GM23248 (cell line): Measurements from ENCODE around the gene SH3RF3. TPM values are rescaled to one million over a fixed set of nuclear protein-coding genes. Genes with fewer than 3 reads are reported as not detected.

Experiments used
- DNase-seq: peaks from one replicate; pipeline ENCODE4 v3.0.0-alpha.2; 2015
- H2AFZ ChIP-seq: fragments of 200-600 bp; sonication (generic); 2 replicates; pipeline ENCODE4 v1.6.1; 2016; ENCODE audit warnings: antibody characterized with exemption
- H3F3A ChIP-seq: fragments of 200-600 bp; sonication (generic); 2 replicates; pipeline ENCODE4 v1.6.1; 2016; ENCODE audit warnings: mild to moderate bottlenecking, antibody characterized with exemption, mixed run types; ENCODE audit not compliant: insufficient read depth
- H3K27ac ChIP-seq: fragments of 200-600 bp; sonication (generic); 2 replicates; pipeline ENCODE4 v1.5.1; 2016; ENCODE audit warnings: mild to moderate bottlenecking
- H3K27me3 ChIP-seq: fragments of 200-600 bp; sonication (generic); replicated peaks from 2 replicates; pipeline ENCODE4 v1.6.1; 2016; ENCODE audit warnings: mild to moderate bottlenecking; ENCODE audit not compliant: insufficient read depth
- H3K36me3 ChIP-seq: fragments of 200-600 bp; sonication (generic); 2 replicates; pipeline ENCODE4 v1.6.1; 2016; ENCODE audit warnings: low read depth, mild to moderate bottlenecking
- H3K4me1 ChIP-seq: fragments of 200-600 bp; sonication (generic); 2 replicates; pipeline ENCODE4 v1.6.1; 2016; ENCODE audit warnings: mild to moderate bottlenecking; ENCODE audit not compliant: insufficient read depth
- H3K4me2 ChIP-seq: fragments of 200-600 bp; sonication (generic); one replicate; pipeline ENCODE4 v1.6.1; 2016; ENCODE audit warnings: mild to moderate bottlenecking; ENCODE audit not compliant: unreplicated experiment
- H3K4me3 ChIP-seq: fragments of 200-600 bp; sonication (generic); 2 replicates; pipeline ENCODE4 v1.5.1; 2016; ENCODE audit warnings: mild to moderate bottlenecking
- H3K79me2 ChIP-seq: fragments of 200-600 bp; sonication (generic); 2 replicates; pipeline ENCODE4 v1.6.1; 2016; ENCODE audit warnings: mild to moderate bottlenecking; ENCODE audit not compliant: insufficient read depth
- H3K9ac ChIP-seq: fragments of 200-600 bp; sonication (generic); 2 replicates; pipeline ENCODE4 v1.6.1; 2016; ENCODE audit warnings: mild to moderate bottlenecking
- H3K9me2 ChIP-seq: fragments of 200-600 bp; sonication (generic); 2 replicates; pipeline ENCODE4 v1.6.1; 2016; ENCODE audit warnings: mixed run types, mild to moderate bottlenecking, moderate library complexity; ENCODE audit not compliant: insufficient read depth
- H3K9me3 ChIP-seq: fragments of 200-600 bp; sonication (generic); one replicate; pipeline ENCODE4 v1.6.1; 2017; ENCODE audit warnings: low read depth
- H4K20me1 ChIP-seq: fragments of 200-600 bp; sonication (generic); 2 replicates; pipeline ENCODE4 v1.6.0; 2016; ENCODE audit not compliant: insufficient read depth
- EZH2 ChIP-seq: fragments of 200-600 bp; sonication (generic); IDR thresholded peaks from 2 replicates; pipeline ENCODE4 v1.6.1; 2018; ENCODE audit warnings: antibody characterized with exemption, mild to moderate bottlenecking; ENCODE audit not compliant: insufficient read depth, poor library complexity, severe bottlenecking
- EZH2phosphoT487 ChIP-seq: fragments of 200-600 bp; sonication (generic); IDR thresholded peaks from 2 replicates; pipeline ENCODE4 v1.6.1; 2018; ENCODE audit warnings: antibody characterized with exemption, moderate library complexity, mild to moderate bottlenecking, low read depth; ENCODE audit not compliant: insufficient read depth
- WGBS, 2 experiments: methylation state at CpG; one replicate each; pipeline ENCODE4 v1.1.6; 2015 to 2017; ENCODE audit warnings: low lambda C conversion rate in 2 of 2, low coverage in 1 of 2; ENCODE audit errors: missing lambda C conversion rate in 2 of 2; 5-methylcytosine and 5-hydroxymethylcytosine counted together
- in situ Hi-C: fragments of 300-500 bp; cut with MboI; formaldehyde crosslinking; loops from 2 replicates; pipeline ENCODE4 v1.15.0; 2020
- polyA plus RNA-seq: library from polyadenylated mRNA; unstranded; fragments of >200 nt; fragmentation: Nextera tagmentation; extraction: Ambion mirVana; gene quantifications from 2 replicates; pipeline ENCODE4 v1.2.1, GENCODE V29; 2016
- total RNA-seq: library from RNA; depleted of rRNA; stranded (reverse); fragments of >200 nt; shearing (Covaris generic); gene quantifications from 2 replicates; pipeline ENCODE4 v1.2.3, GENCODE V29; 2014

The SH3RF3 gene
- total and polyA plus RNA-seq, 2 experiments from 2014 or later = 1.5 to 5.2 TPM

DNA sequence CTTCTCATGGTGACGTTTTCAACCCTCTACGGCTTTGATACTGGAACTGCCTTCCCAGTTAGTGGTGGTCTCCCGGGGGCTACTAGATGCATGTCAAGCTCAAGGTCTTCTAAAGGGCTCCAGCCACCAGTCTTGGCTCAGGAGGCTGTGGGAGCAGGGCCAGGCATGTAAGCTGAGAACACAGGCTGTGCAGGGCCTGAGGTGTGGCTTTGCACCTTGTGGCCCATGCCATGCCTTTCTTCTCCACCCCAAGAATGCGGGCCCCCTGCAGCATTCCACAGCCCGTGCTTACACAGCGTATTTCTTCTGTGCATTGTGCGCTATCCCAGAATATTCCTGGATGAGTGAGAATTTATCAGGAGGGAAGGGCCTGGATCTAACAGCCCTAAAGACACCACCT lies 339.9 kb downstream of the SH3RF3 start:
- H3F3A ChIP-seq = peaks cover 5% of the 10 kb centered on the region; the same call in 1 of the 2 replicates
- H3K4me3 ChIP-seq = no peak overlapping the region
- H3K27me3 ChIP-seq = no peaks in the 10 kb centered on the region
- in situ Hi-C loops = no loop called here
- no peak overlapping the region for H3K27ac ChIP-seq
- H3K36me3 ChIP-seq = no peaks in the 10 kb centered on the region
- no peaks in the 10 kb centered on the region for H3K9me2 ChIP-seq
- no peak overlapping the region for H2AFZ ChIP-seq
- no peaks in the 10 kb centered on the region for H4K20me1 ChIP-seq
- no peak for DNase-seq
- WGBS, 2 experiments = 88 to 91% methylated on average over 7 of the region's 7 CpGs
- no peaks in the 10 kb centered on the region for H3K79me2 ChIP-seq
- no peak for TF ChIP-seq EZH2phosphoT487
- TF ChIP-seq EZH2 = no peak
- H3K4me2 ChIP-seq = no peak overlapping the region
- peaks cover 22% of the 10 kb centered on the region for H3K4me1 ChIP-seq
- H3K9ac ChIP-seq = no peak overlapping the region
- H3K9me3 ChIP-seq = no peaks in the 10 kb centered on the region

DNA sequence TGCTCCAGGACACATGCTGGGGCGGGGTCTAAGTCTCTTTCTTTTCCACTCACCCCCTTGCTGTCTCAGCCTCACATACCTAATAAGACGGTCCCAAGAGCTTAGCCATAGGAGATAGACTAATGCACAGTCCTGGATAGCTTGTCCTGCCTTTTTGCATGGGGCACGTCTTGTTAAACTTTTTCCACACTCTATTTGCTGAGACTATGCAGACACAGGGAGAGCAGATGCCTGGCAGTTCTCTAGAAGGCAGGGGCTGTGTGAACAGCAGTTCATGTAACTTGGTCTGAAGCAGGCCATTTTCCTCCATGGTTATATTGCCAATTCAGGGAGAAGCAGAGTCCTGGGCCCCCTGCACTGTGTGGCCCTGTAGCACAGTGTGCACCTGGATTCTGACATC lies 342.7 kb downstream of the SH3RF3 start:
- in situ Hi-C loops = no loop called here
- Histone ChIP-seq H3K4me2 (no peak overlapping the region), H3K79me2 (no peaks in the 10 kb centered on the region), H3F3A (peaks cover 15% of the 10 kb centered on the region), H3K4me3 (no peak overlapping the region), H3K27ac (no peak overlapping the region), H3K27me3 (no peaks in the 10 kb centered on the region), H3K9ac (no peak overlapping the region), H3K36me3 (no peaks in the 10 kb centered on the region), H3K9me3 (no peaks in the 10 kb centered on the region), H4K20me1 (no peaks in the 10 kb centered on the region), H3K9me2 (no peaks in the 10 kb centered on the region), H3K4me1 (peaks cover 31% of the 10 kb centered on the region), H2AFZ (no peak overlapping the region)
- TF ChIP-seq EZH2phosphoT487 = no peak
- no peak for TF ChIP-seq EZH2
- DNase-seq = no peak
- WGBS, 2 experiments = 95 to 97% methylated on average over 3 of the region's 3 CpGs

DNA sequence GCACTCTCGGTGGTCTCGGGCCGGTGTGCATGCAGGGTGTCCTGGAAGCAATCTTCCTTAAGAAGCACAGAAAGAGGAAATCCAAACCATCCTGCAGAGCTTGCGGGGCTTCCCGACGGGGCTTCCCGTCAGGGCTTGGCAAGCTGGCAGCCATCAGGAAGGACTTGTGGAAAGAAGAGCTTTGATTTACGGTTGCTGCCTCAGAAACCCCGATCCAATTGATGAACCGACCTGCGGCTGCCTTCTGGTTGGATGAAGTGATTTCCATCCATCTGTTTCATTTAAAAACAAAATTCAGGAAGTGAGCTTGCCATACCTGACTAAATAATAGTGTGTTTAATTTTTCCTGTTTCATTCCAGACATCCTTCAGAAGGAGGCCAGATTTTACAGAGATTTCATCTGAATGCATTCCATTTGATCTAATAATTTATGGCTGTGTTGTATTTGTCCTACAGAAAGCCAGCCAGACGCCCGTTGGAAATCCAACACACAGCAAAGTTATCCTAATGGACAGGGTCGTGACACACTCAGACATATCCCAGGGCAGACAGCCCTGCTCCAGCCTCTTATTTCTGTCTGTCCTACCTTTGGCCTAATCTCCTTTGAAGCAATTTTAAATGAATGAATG lies 343.4 kb downstream of the SH3RF3 start:
- Histone ChIP-seq H3K4me2 (no peak overlapping the region), H3K4me1 (peaks cover 23% of the 10 kb centered on the region)
- WGBS, 2 experiments = 89 to 92% methylated on average over 14 of the region's 14 CpGs

DNA sequence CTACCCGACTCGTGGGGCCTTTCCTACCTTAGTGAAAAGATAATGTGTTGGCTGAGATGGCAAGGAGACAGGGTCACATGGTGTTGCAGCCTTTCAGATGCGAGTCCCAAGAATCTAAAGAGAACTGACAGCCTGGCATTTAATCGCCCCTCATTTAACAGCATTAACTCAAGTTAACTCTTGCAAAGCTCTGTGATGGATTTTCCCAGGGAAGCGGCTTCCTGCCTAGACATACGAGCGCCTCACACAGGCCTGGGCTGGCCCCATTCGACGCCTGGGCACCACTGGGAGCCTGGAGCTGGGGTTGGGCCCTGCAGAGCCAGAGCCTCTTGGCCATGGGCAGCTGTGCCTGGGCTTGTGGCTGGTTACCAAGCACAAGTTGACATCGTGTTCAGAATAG lies 344.0 kb downstream of the SH3RF3 start:
- DNase-seq = no peak
- 86 to 89% methylated on average over 10 of the region's 10 CpGs for WGBS, 2 experiments
- H3K27ac ChIP-seq = no peak overlapping the region

More for the DNA sequence above, 343.4 kb downstream of the SH3RF3 start:
- no peaks in the 10 kb centered on the region for H3K9me2 ChIP-seq
- DNase-seq = no peak
- no peak for TF ChIP-seq EZH2phosphoT487
- no peak for TF ChIP-seq EZH2
- no peaks in the 10 kb centered on the region for H3K79me2 ChIP-seq
- H3K9ac ChIP-seq = no peak overlapping the region
- in situ Hi-C loops = no loop called here
- peaks cover 12% of the 10 kb centered on the region for H3F3A ChIP-seq
- H3K36me3 ChIP-seq = no peaks in the 10 kb centered on the region
- H3K9me3 ChIP-seq = no peaks in the 10 kb centered on the region
- no peaks in the 10 kb centered on the region for H3K27me3 ChIP-seq
- H3K4me3 ChIP-seq = no peak overlapping the region
- H2AFZ ChIP-seq = no peak overlapping the region
- H4K20me1 ChIP-seq = no peaks in the 10 kb centered on the region
- H3K27ac ChIP-seq = no peak overlapping the region

More for the DNA sequence above, 344.0 kb downstream of the SH3RF3 start:
- no peak overlapping the region for H3K4me2 ChIP-seq
- no peak overlapping the region for H3K9ac ChIP-seq
- no peaks in the 10 kb centered on the region for H3K79me2 ChIP-seq
- no peak overlapping the region for H2AFZ ChIP-seq
- no peaks in the 10 kb centered on the region for H3K27me3 ChIP-seq
- no peaks in the 10 kb centered on the region for H3K9me2 ChIP-seq
- TF ChIP-seq EZH2 (no peak), EZH2phosphoT487 (no peak)
- H3K4me1 ChIP-seq = peaks cover 23% of the 10 kb centered on the region
- no peaks in the 10 kb centered on the region for H3K9me3 ChIP-seq
- H3K36me3 ChIP-seq = no peaks in the 10 kb centered on the region
- no peak overlapping the region for H3K4me3 ChIP-seq
- peaks cover 12% of the 10 kb centered on the region for H3F3A ChIP-seq
- in situ Hi-C loops = no loop called here
- no peaks in the 10 kb centered on the region for H4K20me1 ChIP-seq
